Stimulated activated CD4-positive, alpha-beta T cell treated with anti-CD3 and anti-CD28 coated beads, Interleukin-15, amount 100 ng/mL, for 24 hours (primary cell): Measurements from ENCODE around the gene TMEM163.
A peak's percentile ranks its signal among the peaks of the same experiment; 100 is the strongest.

Experiments used
- DNase-seq: peaks from one replicate; pipeline ENCODE4 v3.0.0-alpha.2; 2020

The TMEM163 gene

GRCh38 chr2:134470561-134471168 lies 248.1 kb downstream of the TMEM163 start:
- no peak for DNase-seq

GRCh38 chr2:134469516-134470115 lies 249.2 kb downstream of the TMEM163 start:
- DNase-seq, result no peak

GRCh38 chr2:134468776-134469175 lies 250.0 kb downstream of the TMEM163 start:
- no peak for DNase-seq

GRCh38 chr2:134468164-134468563 lies 250.6 kb downstream of the TMEM163 start:
- DNase-seq, result no peak

GRCh38 chr2:134466141-134466540 lies 252.7 kb downstream of the TMEM163 start:
- peak; percentile 22 for DNase-seq

GRCh38 chr2:134465228-134466105 lies 253.3 kb downstream of the TMEM163 start:
- no peak for DNase-seq

GRCh38 chr2:134463699-134464022 lies 255.1 kb downstream of the TMEM163 start:
- DNase-seq, result no peak

GRCh38 chr2:134462791-134463698 lies 255.8 kb downstream of the TMEM163 start:
- no peak for DNase-seq

GRCh38 chr2:134462275-134462674 lies 256.5 kb downstream of the TMEM163 start:
- DNase-seq, result no peak

- DNase-seq, result no peak
Measured at GRCh38 chr2:134461511-134461910, 257.3 kb downstream of the TMEM163 start.

- DNase-seq, result peak; percentile 48
Measured at GRCh38 chr2:134460583-134460998, 258.2 kb downstream of the TMEM163 start.

- DNase-seq, result no peak
Measured at GRCh38 chr2:134459706-134460406, 258.9 kb downstream of the TMEM163 start.

GRCh38 chr2:134458950-134459349 lies 259.9 kb downstream of the TMEM163 start:
- DNase-seq, result no peak

- DNase-seq, result no peak
Measured at GRCh38 chr2:134458473-134458853, 260.3 kb downstream of the TMEM163 start.

GRCh38 chr2:134457765-134458472 lies 260.9 kb downstream of the TMEM163 start:
- DNase-seq, result no peak

GRCh38 chr2:134457353-134457752 lies 261.4 kb downstream of the TMEM163 start:
- no peak for DNase-seq

- DNase-seq, result no peak
Measured at GRCh38 chr2:134455426-134455825, 263.4 kb downstream of the TMEM163 start.

- DNase-seq, result no peak
Measured at GRCh38 chr2:134454931-134455330, 263.9 kb downstream of the TMEM163 start.

- DNase-seq, result no peak
Measured at GRCh38 chr2:134454426-134454825, 264.4 kb downstream of the TMEM163 start.

- no peak for DNase-seq
Measured at GRCh38 chr2:134453973-134454372, 264.8 kb downstream of the TMEM163 start.

- DNase-seq, result no peak
Measured at GRCh38 chr2:134453476-134453875, 265.3 kb downstream of the TMEM163 start.
